SHP77 treated with DMSO at 0.1 percent for 48 hours (cell line): ENCODE data around the gene AQP3.
"Not testable (repeated sequence)": the region's sequence is repeated elsewhere in the genome, so short reads cannot be mapped to it uniquely, and the experiment has no call there.

ENCODE experiments used
- DNase-seq: peaks from one replicate; lab custom pipeline; 2025; lab: John Stamatoyannopoulos, UW

AQP3 gene

DNA sequence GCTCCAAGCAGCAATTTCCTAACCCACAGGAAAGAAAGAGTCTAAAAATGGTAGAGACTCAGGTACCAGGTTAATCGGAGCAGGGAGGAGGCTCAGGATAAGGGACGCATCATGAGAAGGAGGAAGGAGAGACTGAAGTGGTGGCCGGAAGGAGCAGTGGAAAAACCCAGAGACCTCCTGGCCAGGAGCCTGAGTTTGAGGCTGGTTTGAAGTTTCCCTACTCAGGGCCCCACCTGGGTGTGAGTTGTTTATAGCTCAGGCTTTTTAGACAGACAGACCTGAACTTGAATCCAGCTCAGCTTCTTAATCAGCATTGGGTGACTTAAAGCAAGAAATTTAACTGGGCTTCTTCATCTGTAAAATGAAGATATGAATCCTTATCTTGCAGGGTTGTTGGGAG is 33.1 kb downstream of the AQP3 start:
- DNase-seq: no peak

- no peak for DNase-seq
Observed at GRCh38 chr9:33408087-33408486, 39.3 kb downstream of the AQP3 start.

DNA sequence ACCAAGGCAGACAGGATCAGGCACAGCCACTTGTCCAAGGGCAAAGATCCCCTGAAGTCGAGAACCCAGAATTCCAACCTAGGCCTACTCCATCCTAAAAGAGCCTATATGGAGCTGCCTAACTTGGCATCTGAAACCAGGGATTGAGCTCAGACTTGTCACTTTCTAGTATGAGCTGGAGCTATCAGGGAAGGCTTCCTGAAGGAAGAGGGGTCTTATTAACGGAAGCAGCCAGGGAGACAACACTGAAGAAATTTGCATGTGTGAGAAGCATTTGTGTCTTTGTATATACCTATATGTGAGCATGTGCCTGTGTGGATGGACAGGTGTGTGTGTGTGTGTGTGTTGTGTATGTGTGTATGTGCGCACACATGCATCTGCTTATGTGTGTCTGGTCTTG is 40.3 kb downstream of the AQP3 start:
- DNase-seq: no peak

GRCh38 chr9:33404788-33405362 is 42.5 kb downstream of the AQP3 start:
- DNase-seq: no peak

DNA sequence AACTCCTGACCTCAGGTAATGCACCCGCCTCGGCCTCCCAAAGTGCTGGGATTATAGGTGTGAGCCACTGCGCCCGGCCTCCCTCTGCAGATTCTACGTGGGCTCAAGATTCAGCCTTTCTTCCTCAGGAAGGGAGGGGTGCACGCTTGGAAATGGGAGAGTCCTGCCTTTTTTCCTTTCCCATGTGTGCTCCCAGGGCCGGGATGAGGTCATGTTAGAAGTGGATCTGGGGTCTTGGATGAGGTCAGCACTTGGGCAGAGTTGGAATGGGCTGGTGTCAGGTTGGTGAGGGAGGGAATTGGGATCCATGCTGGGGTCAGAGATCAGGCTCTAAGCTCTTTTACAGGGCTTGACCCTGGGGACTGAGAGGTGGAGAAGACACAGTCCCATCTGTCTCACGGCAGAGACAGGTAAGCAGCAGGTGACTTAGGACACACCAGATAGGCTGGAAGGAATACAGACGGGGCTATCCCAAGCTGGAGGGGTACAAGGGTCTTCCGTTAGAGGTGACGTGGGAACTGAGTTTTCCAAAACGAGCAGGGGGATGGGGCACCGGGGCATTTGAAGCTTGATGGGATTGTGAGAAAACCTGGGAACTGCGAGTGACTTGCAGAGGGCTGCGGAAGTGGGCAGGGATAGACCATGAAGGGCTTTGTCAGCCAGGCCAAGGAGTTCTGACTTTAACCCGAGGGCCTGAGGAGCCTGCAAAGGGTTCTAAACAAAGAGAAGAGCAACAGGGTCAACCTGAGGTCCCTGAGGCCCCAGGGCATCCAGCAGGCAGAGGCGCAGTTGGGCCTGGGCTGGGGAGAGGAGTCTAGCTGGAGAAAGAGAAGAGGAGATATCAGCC is 43.2 kb downstream of the AQP3 start:
- no peak for DNase-seq

- DNase-seq: not testable (repeated sequence)
Observed at GRCh38 chr9:33402371-33402770, 45.0 kb downstream of the AQP3 start, which contains the start of gene AQP7. Gene AQP7, minus strand, starts transcription at chr9:33402568. Its CDS starts 1,306 bp downstream, at chr9:33401262.

DNA sequence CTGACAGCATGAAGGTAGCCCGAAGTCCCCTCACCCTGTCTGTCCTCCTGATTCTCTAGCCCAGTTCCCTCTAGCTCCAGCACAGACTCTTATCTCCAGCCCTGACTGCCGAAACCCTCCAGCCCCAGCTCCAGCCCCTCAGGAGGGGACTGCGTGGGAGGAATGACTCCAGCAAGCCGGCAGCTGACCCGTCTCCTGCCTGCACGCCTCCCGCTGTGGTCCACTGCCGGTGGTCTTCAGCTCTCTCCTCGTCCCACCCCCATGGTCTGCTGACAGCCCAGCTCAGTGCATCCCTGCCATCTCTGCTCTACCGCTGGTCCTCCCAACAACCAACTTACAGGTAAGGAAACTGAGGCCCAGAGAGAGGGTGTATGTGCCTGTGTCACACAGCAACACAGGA is 45.6 kb downstream of the AQP3 start:
- DNase-seq: not testable (repeated sequence)

- not testable (repeated sequence) for DNase-seq
Observed at GRCh38 chr9:33399047-33399446, 48.3 kb downstream of the AQP3 start.

- not testable (repeated sequence) for DNase-seq
Observed at GRCh38 chr9:33397801-33398200, 49.6 kb downstream of the AQP3 start.

- DNase-seq: not testable (repeated sequence)
Observed at GRCh38 chr9:33395159-33395879, 52.1 kb downstream of the AQP3 start.

DNA sequence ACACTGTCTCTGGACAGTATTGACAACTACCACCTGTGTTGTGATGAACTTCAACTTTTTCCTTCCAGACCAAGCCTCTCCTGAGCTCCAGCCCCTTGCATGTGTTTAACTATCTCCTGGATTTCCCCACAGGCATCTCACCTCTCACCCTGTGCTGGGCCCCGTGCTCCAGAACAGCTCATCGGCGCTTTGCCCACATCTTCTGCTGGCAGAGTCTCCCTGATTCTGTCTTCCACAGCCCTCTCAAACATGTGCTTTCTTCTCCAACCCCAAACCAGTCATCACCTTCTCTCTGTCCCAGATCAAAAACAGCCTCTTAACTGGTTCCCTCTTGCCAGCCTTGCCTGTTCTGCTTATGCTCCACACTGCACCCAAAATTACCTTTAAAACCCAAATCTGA is 53.4 kb downstream of the AQP3 start:
- DNase-seq: not testable (repeated sequence)

DNA sequence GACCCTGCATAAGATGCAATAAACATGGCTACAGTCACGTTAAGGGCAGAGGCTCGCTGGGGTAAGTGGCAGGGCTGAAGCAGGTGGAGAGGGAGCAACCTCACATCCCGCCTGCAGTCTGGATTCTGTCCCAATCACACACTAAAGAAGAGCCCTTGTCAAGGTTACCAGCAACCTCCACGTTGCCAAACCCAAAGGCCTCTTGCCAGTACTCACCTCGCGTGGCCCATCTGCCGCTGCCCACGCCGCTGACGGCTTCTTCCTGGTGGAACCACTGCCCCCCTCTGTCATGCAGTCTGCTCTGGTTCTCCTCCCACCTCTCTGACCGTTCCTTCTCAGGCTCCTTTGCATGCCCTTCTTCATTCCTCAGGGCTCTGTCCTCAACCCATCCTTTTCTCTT is 53.8 kb downstream of the AQP3 start:
- no peak for DNase-seq

GRCh38 chr9:33392591-33393021 is 54.8 kb downstream of the AQP3 start:
- not testable (repeated sequence) for DNase-seq
